Endothelial cell of umbilical vein (primary cell): Measurements from ENCODE around the gene SSRP1. TPM values are rescaled to one million over a fixed set of nuclear protein-coding genes. Genes with fewer than 3 reads are reported as not detected.
"Not testable (repeated sequence)": the region's sequence is repeated elsewhere in the genome, so short reads cannot be mapped to it uniquely, and the experiment has no call there.

Experiments used
- BruUV-seq: library from RNA; stranded (reverse); fragments of 400-500 nt; replicated peaks from 2 replicates; lab custom pipeline; 2021; lab: Mats Ljungman, UMichigan
- CTCF ChIA-PET: fragments of 300-600, 350-600 bp; sonication (Branson Sonifier 250); formaldehyde crosslinking; loops from one replicate; lab custom pipeline; 2021; ENCODE audit warnings: antibody characterized with exemption, inconsistent platforms; lab: Charles Lee
- POLR2A ChIA-PET: fragments of 300-600, 350-600 bp; sonication (Branson Sonifier 250); formaldehyde crosslinking; loops from one replicate; lab custom pipeline; 2021; ENCODE audit warnings: antibody characterized with exemption, inconsistent platforms; lab: Charles Lee
- DNase-seq: peaks from one replicate; pipeline ENCODE4 v3.0.0-alpha.2; 2011; ENCODE audit warnings: low read depth, low spot score
- FAIRE-seq: peaks from 2 replicates; lab custom pipeline; 2011; peaks lifted over from hg19 to GRCh38; lab: Jason Lieb, UNC
- H2AFZ ChIP-seq: 2 replicates; pipeline ENCODE4 v1.6.0; 2012; ENCODE audit warnings: low read depth, low read length, control low read depth, inconsistent platforms
- H3K27ac ChIP-seq: 2 replicates; pipeline ENCODE4 v1.5.1; 2011; ENCODE audit warnings: low read depth, mild to moderate bottlenecking, control low read depth, low read length, moderate library complexity; ENCODE audit not compliant: insufficient read depth
- H3K27me3 ChIP-seq, 2 experiments: 2 replicates each; pipeline versions ENCODE4 v1.6.0 to v1.6.1; 2011; ENCODE audit warnings: low read length in 2 of 2, mixed read lengths in 1 of 2; ENCODE audit not compliant: control insufficient read depth in 2 of 2, insufficient read depth in 2 of 2
- H3K36me3 ChIP-seq, 2 experiments: 2 replicates in 1 of 2; 3 replicates in 1 of 2; pipeline ENCODE4 v1.5.1; 2011; ENCODE audit warnings: low read length in 2 of 2, mild to moderate bottlenecking in 1 of 2, moderate library complexity in 1 of 2; ENCODE audit not compliant: control insufficient read depth in 2 of 2, insufficient read depth in 2 of 2; ENCODE audit errors: extremely low read depth in 1 of 2
- H3K4me1 ChIP-seq: 3 replicates; pipeline ENCODE4 v1.5.1; 2011; ENCODE audit warnings: mild to moderate bottlenecking, low read length; ENCODE audit not compliant: control insufficient read depth, insufficient read depth; ENCODE audit errors: extremely low read depth
- H3K4me2 ChIP-seq: 2 replicates; pipeline ENCODE4 v1.6.1; 2011; ENCODE audit warnings: low read length, control low read depth, mixed read lengths; ENCODE audit not compliant: insufficient read depth
- H3K4me3 ChIP-seq, 3 experiments: fragments of 200-600 bp in 1 of 3; sonication (generic), shearing (Covaris generic) in 1 of 3; replicated peaks in 1 of 3; 2 replicates each; pipeline ENCODE4 v1.5.1; 2011 to 2016; ENCODE audit warnings: control low read depth in 3 of 3, low read length in 3 of 3, mild to moderate bottlenecking in 2 of 3, inconsistent platforms in 1 of 3, low read depth in 1 of 3, moderate library complexity in 1 of 3; ENCODE audit not compliant: insufficient read depth in 1 of 3
- H3K79me2 ChIP-seq: 2 replicates; pipeline ENCODE4 v1.6.0; 2012; ENCODE audit warnings: low read length, inconsistent platforms; ENCODE audit not compliant: control insufficient read depth, insufficient read depth
- H3K9ac ChIP-seq: replicated peaks from 2 replicates; pipeline ENCODE3; 2011; ENCODE audit warnings: low read length, control low read depth; ENCODE audit not compliant: insufficient read depth; ENCODE audit errors: extremely low read depth
- H3K9me1 ChIP-seq: replicated peaks from 3 replicates; pipeline ENCODE4 v1.6.0; 2011; ENCODE audit warnings: mild to moderate bottlenecking, low read length; ENCODE audit not compliant: control insufficient read depth, insufficient read depth; ENCODE audit errors: extremely low read depth
- H3K9me3 ChIP-seq: replicated peaks from 2 replicates; pipeline ENCODE4 v1.5.1; 2012; ENCODE audit warnings: low read length, inconsistent platforms; ENCODE audit not compliant: control insufficient read depth, insufficient read depth
- H4K20me1 ChIP-seq: replicated peaks from 2 replicates; pipeline ENCODE3; 2011; ENCODE audit warnings: mild to moderate bottlenecking, low read length; ENCODE audit not compliant: control insufficient read depth, insufficient read depth; ENCODE audit errors: extremely low read depth
- EZH2 ChIP-seq: IDR thresholded peaks from 2 replicates; pipeline ENCODE4 v1.6.1; 2012; ENCODE audit warnings: borderline replicate concordance, low read depth, mild to moderate bottlenecking, moderate library complexity, low read length, inconsistent platforms; ENCODE audit not compliant: severe bottlenecking
- FOS ChIP-seq: IDR thresholded peaks from 2 replicates; pipeline ENCODE4 v1.6.1; 2011; ENCODE audit warnings: mild to moderate bottlenecking, low read length, moderate library complexity, borderline replicate concordance; ENCODE audit not compliant: insufficient read depth
- GATA2 ChIP-seq: IDR thresholded peaks from 2 replicates; pipeline ENCODE4 v1.7.0; 2011; ENCODE audit warnings: low read depth, mild to moderate bottlenecking, moderate library complexity, mixed read lengths, low read length; ENCODE audit not compliant: insufficient read length, insufficient read depth
- JUN ChIP-seq: IDR thresholded peaks from 2 replicates; pipeline ENCODE4 v1.6.1; 2011; ENCODE audit warnings: borderline replicate concordance, low read depth; ENCODE audit not compliant: insufficient read length, insufficient read depth
- MAX ChIP-seq: IDR thresholded peaks from 2 replicates; pipeline ENCODE4 v1.6.1; 2011; ENCODE audit not compliant: insufficient read depth, insufficient read length
- MYC ChIP-seq: IDR thresholded peaks from one replicate; pipeline ENCODE4 v1.6.1; 2011; ENCODE audit warnings: mild to moderate bottlenecking, low read depth, low read length
- POLR2A ChIP-seq: IDR thresholded peaks from 2 replicates; pipeline ENCODE4 v1.6.1; 2012; ENCODE audit warnings: low read depth, mild to moderate bottlenecking, control low read depth, low read length
- POLR2AphosphoS5 ChIP-seq: IDR thresholded peaks from 2 replicates; pipeline ENCODE4 v1.6.1; 2012; ENCODE audit warnings: low read depth, mild to moderate bottlenecking, control low read depth, low read length, moderate library complexity; ENCODE audit not compliant: insufficient read depth
- dilution Hi-C: fragments of 300-500 bp; cut with MboI; formaldehyde crosslinking; loops from one replicate; pipeline ENCODE4 v1.15.0; 2019; ENCODE audit warnings: low sequenced_read_pairs; ENCODE audit not compliant: extremely low pct_ligation_motif_present
- intact Hi-C: fragments of 100-400 bp; cut with micrococcal nuclease; formaldehyde crosslinking; loops from one replicate; pipeline ENCODE4 v1.10.0; 2022
- polyA plus RNA-seq, 4 experiments: library from polyadenylated mRNA; depleted of rRNA in 3 of 4; stranded (reverse) in 3 of 4; unstranded in 1 of 4; fragments of >200 nt; gene quantifications; 2 replicates each; pipeline versions ENCODE4 v1.2.1 to v1.2.3, GENCODE V29; 2011 to 2012; ENCODE audit warnings: missing spikeins in 1 of 4
- total RNA-seq: library from RNA; stranded (reverse); gene quantifications from 2 replicates; pipeline ENCODE4 v1.2.3, GENCODE V29; 2021
- TF ChIP-seq, protein P1 (sequence below), 2 donors: IDR thresholded peaks; 1 replicate in 1 of 2; 2 replicates in 1 of 2; pipeline ENCODE4 v1.5.1; 2011; ENCODE audit warnings: low read length in 2 of 2, mild to moderate bottlenecking in 2 of 2, moderate library complexity in 2 of 2, control low read depth in 1 of 2, inconsistent platforms in 1 of 2, low read depth in 1 of 2; ENCODE audit not compliant: insufficient read depth in 1 of 2; ENCODE audit errors: extremely low read depth in 1 of 2

Gene SSRP1
- total and polyA plus RNA-seq, 2 donors (not counting 3 experiments of a cell fraction or from before 2014, with no cell fraction given): 130 to 146 TPM

DNA sequence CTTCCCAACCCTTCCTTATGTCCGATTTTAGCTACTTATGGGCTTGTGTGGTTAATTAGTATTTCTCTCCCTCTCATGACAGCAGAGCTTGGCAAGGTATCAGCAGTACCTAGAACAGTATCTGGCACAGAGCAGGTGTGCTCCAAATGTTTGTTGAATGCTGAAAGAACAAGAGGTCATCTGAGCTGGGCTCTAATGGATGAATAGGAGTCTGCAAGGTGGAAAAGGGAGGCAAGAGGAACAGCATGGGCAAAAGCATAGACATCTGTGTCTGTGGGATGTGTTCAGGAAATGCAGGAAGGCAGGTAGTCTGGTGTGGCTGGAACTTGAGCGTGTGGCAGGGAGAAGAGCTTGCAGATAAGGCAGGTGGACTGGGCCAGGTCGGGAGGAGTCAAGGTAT lies 26.2 kb upstream of the SSRP1 start:
- H3K9me1 ChIP-seq: no peaks in the 10 kb centered on the region
- no peak overlapping the region for H3K4me3 ChIP-seq
- H2AFZ ChIP-seq: no peak overlapping the region
- no peak overlapping the region for H3K27ac ChIP-seq
- ChIA-PET POLR2A (no interaction called here), CTCF (interaction anchor here (2.5 kb wide), 1 partner anchor 12 kb away, joined by 9 read pairs; no protein-coding TSS in a partner anchor)
- TF ChIP-seq, protein P1, sequence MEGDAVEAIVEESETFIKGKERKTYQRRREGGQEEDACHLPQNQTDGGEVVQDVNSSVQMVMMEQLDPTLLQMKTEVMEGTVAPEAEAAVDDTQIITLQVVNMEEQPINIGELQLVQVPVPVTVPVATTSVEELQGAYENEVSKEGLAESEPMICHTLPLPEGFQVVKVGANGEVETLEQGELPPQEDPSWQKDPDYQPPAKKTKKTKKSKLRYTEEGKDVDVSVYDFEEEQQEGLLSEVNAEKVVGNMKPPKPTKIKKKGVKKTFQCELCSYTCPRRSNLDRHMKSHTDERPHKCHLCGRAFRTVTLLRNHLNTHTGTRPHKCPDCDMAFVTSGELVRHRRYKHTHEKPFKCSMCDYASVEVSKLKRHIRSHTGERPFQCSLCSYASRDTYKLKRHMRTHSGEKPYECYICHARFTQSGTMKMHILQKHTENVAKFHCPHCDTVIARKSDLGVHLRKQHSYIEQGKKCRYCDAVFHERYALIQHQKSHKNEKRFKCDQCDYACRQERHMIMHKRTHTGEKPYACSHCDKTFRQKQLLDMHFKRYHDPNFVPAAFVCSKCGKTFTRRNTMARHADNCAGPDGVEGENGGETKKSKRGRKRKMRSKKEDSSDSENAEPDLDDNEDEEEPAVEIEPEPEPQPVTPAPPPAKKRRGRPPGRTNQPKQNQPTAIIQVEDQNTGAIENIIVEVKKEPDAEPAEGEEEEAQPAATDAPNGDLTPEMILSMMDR (IDR thresholded peaks at IDR 0.05; ENCODE audit: extremely low read depth in 1 of 2, insufficient read depth in 1 of 2, low read depth in 1 of 2, low read length in 2 of 2): no peak
- TF ChIP-seq POLR2A (no peak), MAX (no peak), POLR2AphosphoS5 (no peak), FOS (no peak), GATA2 (no peak), EZH2 (no peak), MYC (no peak), JUN (no peak)
- intact Hi-C loops: no loop called here
- FAIRE-seq (no peak), DNase-seq (no peak)
- no peaks in the 10 kb centered on the region for H3K79me2 ChIP-seq
- H3K9me3 ChIP-seq: no peaks in the 10 kb centered on the region
- dilution Hi-C loops: no loop called here
- no peaks in the 10 kb centered on the region for H3K4me1 ChIP-seq
- no peak overlapping the region for H3K9ac ChIP-seq
- no peak overlapping the region for H3K4me2 ChIP-seq
- no TSS peak for BruUV-seq
- no peaks in the 10 kb centered on the region for H3K36me3 ChIP-seq
- H3K27me3 ChIP-seq: peaks cover 0 to 3% of the 10 kb centered on the region in 2 experiments
- no peaks in the 10 kb centered on the region for H4K20me1 ChIP-seq

GRCh38 chr11:57361420-57361819 lies 25.7 kb upstream of the SSRP1 start:
- not testable (repeated sequence) for DNase-seq, BruUV-seq, FAIRE-seq

More at GRCh38 chr11:57361420-57361819, 25.7 kb upstream of the SSRP1 start:
- H4K20me1 ChIP-seq, H3K9me1 ChIP-seq, H3K4me3 ChIP-seq, H3K9ac ChIP-seq, H3K79me2 ChIP-seq, H2AFZ ChIP-seq, H3K27ac ChIP-seq, intact Hi-C loops, H3K27me3 ChIP-seq, H3K4me1 ChIP-seq, H3K9me3 ChIP-seq, H3K4me2 ChIP-seq, dilution Hi-C loops, H3K36me3 ChIP-seq, POLR2A ChIA-PET: not testable (repeated sequence)
- CTCF ChIA-PET: interaction anchor here (1.1 to 1.4 kb wide), 2 partner anchors 18 to 96 kb away, joined by 3 to 5 read pairs; no protein-coding TSS in a partner anchor
